Immature natural killer cell (primary cell): Measurements from ENCODE around the gene GORASP1. TPM values are rescaled to one million over a fixed set of nuclear protein-coding genes. Genes with fewer than 3 reads are reported as not detected.
A peak's percentile ranks its signal among the peaks of the same experiment; 100 is the strongest.

ENCODE experiments used
- DNase-seq, 3 donors: peaks; one replicate each; pipeline ENCODE4 v3.0.0; 2022; ENCODE audit warnings: mixed read lengths in 1 of 3
- H3K27ac Mint-ChIP-seq, 6 donors: one replicate each; pipeline ENCODE4 v1.8.0; 2020; ENCODE audit warnings: mixed read lengths in 6 of 6, mild to moderate bottlenecking in 5 of 6, inconsistent platforms in 4 of 6, moderate library complexity in 3 of 6
- H3K27me3 Mint-ChIP-seq, 3 donors: one replicate each; pipeline ENCODE4 v1.8.0; 2020 to 2021; ENCODE audit warnings: low read depth in 3 of 3, mild to moderate bottlenecking in 3 of 3, mixed read lengths in 3 of 3, moderate library complexity in 3 of 3, inconsistent platforms in 1 of 3
- H3K36me3 Mint-ChIP-seq, 3 donors: one replicate each; pipeline ENCODE4 v1.8.0; 2020; ENCODE audit warnings: mixed read lengths in 3 of 3, inconsistent platforms in 2 of 3, mild to moderate bottlenecking in 2 of 3
- H3K4me1 Mint-ChIP-seq, 2 donors: one replicate each; pipeline ENCODE4 v1.8.0; 2020; ENCODE audit warnings: inconsistent platforms in 2 of 2, mild to moderate bottlenecking in 2 of 2, mixed read lengths in 2 of 2, moderate library complexity in 1 of 2
- H3K4me3 Mint-ChIP-seq, 5 donors: one replicate each; pipeline ENCODE4 v1.8.0; 2020; ENCODE audit warnings: mild to moderate bottlenecking in 5 of 5, mixed read lengths in 5 of 5, inconsistent platforms in 3 of 5, moderate library complexity in 3 of 5
- H3K9me3 Mint-ChIP-seq, 6 donors: one replicate each; pipeline ENCODE4 v1.8.0; 2020; ENCODE audit warnings: mild to moderate bottlenecking in 6 of 6, mixed read lengths in 6 of 6, inconsistent platforms in 4 of 6, moderate library complexity in 3 of 6
- polyA plus RNA-seq, 3 donors: library from polyadenylated mRNA; unstranded; fragments of 300-500 nt; fragmentation: Illumina TruSeq; gene quantifications; one replicate each; pipeline ENCODE4 v1.2.3, GENCODE V29; 2021

Gene GORASP1
- polyA plus RNA-seq, 3 donors from 2014 or later: 5.3 to 7.8 (median 5.4) TPM

DNA sequence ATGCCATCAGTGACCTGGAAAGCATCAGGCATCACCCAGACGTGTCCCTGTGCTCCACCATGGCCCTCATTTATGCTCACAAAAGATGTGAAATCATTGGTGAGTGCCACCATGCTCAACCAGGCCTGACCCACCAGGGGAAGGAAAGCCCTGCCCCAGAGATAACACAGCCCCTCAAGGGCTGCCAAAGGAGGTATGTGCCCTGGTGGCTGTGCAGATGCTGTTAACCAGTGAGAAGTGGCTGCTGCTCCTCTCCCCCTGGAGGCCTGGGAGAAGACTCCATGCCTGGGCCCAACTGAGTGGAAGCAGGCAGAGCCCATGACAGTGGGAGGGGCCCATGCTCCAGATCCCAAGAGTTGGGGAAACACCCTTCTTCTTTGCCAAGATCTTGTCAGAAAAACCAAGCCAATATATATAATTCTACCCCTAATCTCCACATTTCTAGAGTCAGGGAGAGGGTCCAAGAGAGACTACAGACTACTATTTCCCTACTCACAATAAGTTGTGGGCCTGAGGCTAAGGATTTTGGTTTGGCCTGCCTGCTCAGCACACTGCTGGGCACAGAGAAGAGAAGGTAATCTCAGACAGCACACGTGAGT, 2.7 kb upstream of the GORASP1 start:
- Mint-ChIP-seq H3K27ac (no peak overlapping the region), H3K4me3 (no peak overlapping the region), H3K27me3 (peaks cover 12 to 23% (median 19%) of the 10 kb centered on the region in 3 donors), H3K4me1 (peaks cover 32% of the 10 kb centered on the region in 2 donors), H3K36me3 (no peaks in the 10 kb centered on the region), H3K9me3 (no peaks in the 10 kb centered on the region)
- DNase-seq: no peak

DNA sequence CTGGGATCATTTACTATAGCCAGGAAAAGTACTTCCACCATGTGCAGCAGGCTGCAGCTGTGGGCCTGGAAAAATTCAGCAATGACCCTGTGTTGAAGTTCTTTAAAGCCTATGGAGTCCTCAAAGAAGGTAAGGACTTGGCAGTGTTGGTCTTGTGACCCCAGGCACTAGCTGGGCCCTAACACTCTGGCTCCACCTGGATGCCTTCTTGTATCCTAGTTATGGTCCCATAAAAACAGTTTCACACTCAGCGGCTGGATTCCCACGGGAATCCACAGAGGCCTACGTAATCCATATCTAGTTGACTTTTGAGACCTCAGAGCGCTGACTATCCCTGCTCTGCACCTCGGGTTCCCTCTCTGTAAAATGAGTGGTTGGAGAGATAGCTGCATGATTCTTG, 1.7 kb upstream of the GORASP1 start:
- no peak for DNase-seq
- Mint-ChIP-seq H3K4me1 (peaks cover 32% of the 10 kb centered on the region in 2 donors), H3K36me3 (no peaks in the 10 kb centered on the region), H3K27me3 (peaks cover 12 to 26% (median 19%) of the 10 kb centered on the region in 3 donors), H3K9me3 (no peaks in the 10 kb centered on the region), H3K27ac (peak overlapping the region in 1 of 6 donors; percentile 36), H3K4me3 (no peak overlapping the region)

DNA sequence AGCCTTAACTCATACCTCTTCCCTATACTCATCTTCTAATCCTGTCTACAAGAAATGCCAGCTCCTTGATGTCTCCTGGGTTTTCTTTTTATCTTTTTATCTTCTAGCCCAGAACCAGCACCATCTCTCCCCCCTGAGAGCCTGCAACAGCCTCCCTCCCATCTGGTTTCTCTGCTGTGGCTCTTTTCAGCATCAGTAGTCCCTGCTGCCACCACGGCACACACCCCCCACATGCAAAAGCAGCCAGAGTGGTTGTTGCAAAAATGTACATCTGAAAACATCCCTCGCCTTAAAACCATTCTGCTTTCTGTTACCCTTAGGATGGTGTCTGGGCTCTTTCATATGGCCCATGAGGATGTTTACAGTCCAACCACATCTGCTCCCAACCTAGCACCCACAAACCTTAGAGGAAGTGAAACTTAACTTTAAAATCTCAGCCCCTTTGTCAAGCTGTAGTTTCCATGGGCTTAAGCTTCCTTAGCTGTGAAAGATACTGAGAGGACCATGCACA, 828 bp upstream of the GORASP1 start:
- H3K4me1 Mint-ChIP-seq: peaks cover 32% of the 10 kb centered on the region in 2 donors
- no peaks in the 10 kb centered on the region for H3K36me3 Mint-ChIP-seq
- H3K9me3 Mint-ChIP-seq: no peaks in the 10 kb centered on the region
- H3K27me3 Mint-ChIP-seq: peaks cover 12 to 26% (median 19%) of the 10 kb centered on the region in 3 donors
- DNase-seq: peak; percentile 74 to 75 (median 75)
- H3K4me3 Mint-ChIP-seq: peak overlapping the region; percentile 89 to 93 (median 89)
- H3K27ac Mint-ChIP-seq: peak overlapping the region; percentile 82 to 93 (median 86)

DNA sequence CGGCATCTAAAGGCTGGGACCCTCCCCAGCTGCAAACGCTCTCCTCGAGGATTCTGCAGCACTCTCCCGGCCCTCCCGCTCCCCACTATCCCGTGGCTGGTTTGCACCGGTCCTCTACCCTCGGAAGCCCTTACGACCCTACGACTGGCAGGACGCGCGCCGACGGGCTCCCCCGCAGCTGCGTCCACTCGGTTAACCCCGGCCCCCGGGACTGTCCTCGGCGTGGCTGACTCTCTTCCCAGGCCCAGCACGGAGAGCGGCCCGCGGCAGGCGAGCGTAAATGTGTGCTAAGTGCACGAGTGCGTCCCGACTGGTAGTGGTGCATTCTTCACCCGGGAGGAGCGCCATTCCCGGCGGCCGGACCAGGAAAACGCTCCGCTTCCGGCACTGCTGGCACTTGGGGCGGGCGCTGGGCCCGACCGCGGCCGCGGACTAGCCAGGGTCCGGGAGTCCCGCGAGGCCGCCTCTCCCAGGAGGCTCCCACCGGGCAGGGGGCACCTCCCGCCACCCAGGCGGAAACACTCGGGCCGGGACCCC, 508 bp downstream of the GORASP1 start:
- H3K4me1 Mint-ChIP-seq: peaks cover 32% of the 10 kb centered on the region in 2 donors
- H3K9me3 Mint-ChIP-seq: no peaks in the 10 kb centered on the region
- peak overlapping the region in 4 of 6 donors; percentile 8 to 76 (median 60) for H3K27ac Mint-ChIP-seq
- H3K4me3 Mint-ChIP-seq: peak overlapping the region; percentile 72 to 84 (median 76)
- no peaks in the 10 kb centered on the region for H3K36me3 Mint-ChIP-seq
- no peak for DNase-seq
- H3K27me3 Mint-ChIP-seq: peaks cover 12 to 23% (median 19%) of the 10 kb centered on the region in 3 donors

DNA sequence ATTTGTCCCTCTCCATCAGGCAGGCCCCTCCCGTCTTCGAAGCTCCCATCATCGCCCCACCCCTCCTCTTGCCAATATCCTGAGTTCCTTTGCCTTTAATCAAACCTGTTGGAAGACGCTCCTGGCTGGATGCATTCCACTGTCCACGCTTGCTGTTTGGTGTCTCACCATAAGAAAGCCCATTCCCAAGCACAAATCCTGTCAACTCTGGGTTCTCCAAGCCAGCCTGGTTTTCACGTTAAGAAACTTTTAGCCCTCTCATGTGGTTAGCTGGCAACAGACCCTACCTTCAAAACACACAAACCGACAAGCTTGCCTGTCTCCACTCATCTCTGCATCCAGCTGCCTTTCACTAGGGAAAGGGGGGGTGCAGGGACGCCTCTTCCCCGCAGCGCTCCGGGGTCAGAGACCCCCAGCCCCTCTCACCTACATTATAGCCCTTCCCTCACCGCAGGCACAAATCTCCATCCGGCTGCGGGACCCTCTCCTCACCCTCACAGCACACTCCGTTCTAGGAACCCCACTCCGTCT, 1.1 kb downstream of the GORASP1 start:
- H3K4me1 Mint-ChIP-seq: peaks cover 32 to 36% of the 10 kb centered on the region in 2 donors

DNA sequence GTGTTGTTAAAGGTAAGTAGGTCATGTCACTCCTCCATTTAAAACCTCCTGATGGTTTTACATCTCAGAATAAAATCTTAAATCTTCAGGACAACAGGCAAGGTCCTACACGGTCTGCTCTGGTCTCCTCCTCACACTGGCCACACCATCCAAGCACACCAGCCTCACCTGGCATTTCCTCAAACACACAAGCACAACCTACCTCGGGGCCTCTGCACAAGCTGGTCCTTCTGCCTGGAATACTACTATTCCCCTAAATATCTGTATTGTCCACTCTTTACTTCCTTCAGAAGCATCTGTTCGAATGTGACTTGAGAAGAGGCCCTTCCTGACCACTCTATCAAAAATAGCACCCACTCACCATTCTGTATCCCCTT, 1.8 kb downstream of the GORASP1 start:
- Mint-ChIP-seq H3K4me1 (peaks cover 32 to 38% of the 10 kb centered on the region in 2 donors), H3K36me3 (no peaks in the 10 kb centered on the region), H3K4me3 (peak overlapping the region; percentile 72 to 84 (median 76)), H3K27me3 (peaks cover 12 to 23% (median 18%) of the 10 kb centered on the region in 3 donors), H3K9me3 (no peaks in the 10 kb centered on the region), H3K27ac (peak overlapping the region; percentile 0 to 76 (median 33))
- DNase-seq: no peak

More for the DNA sequence above, 1.1 kb downstream of the GORASP1 start:
- H3K36me3 Mint-ChIP-seq: no peaks in the 10 kb centered on the region
- peak overlapping the region in 5 of 6 donors; percentile 8 to 76 (median 51) for H3K27ac Mint-ChIP-seq
- H3K27me3 Mint-ChIP-seq: peaks cover 12 to 23% (median 19%) of the 10 kb centered on the region in 3 donors
- no peaks in the 10 kb centered on the region for H3K9me3 Mint-ChIP-seq
- no peak for DNase-seq
- peak overlapping the region; percentile 72 to 84 (median 76) for H3K4me3 Mint-ChIP-seq

DNA sequence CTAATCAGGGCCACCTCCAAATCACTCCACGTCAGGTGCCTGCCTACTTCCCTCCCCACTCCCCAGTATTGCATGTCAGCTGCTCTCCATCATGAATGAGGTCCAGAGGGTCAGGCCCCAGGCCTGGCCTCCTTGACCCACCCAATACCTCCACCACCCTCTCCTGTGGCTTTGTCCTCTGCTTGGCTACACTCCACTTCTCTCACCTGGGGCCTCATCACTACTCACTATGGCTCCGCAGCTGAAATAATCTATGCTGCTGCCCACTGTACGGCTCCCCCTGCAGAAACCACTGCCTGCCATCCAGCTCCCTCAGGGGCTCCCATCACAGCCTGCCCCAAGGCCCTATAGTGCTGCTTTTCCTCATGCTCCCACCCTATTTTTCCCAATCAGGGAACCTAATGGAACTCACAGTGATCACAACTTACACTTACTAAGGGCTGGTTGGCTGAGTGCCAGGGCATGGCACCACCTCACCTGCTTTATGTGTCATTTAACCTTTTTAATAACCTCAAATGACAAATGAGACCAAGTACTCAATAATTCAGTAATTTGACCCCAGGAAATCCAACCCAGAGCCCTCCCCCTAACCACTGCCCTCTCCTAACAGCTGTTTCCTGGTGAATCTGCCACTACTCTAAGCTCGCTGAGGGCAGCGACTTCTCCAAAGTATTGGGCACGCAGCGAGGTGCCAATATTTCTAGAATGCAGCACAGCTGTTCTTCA, 2.3 kb downstream of the GORASP1 start:
- peak overlapping the region in 2 of 6 donors; percentile 3 to 9 for H3K27ac Mint-ChIP-seq
- no peak for DNase-seq
- H3K4me1 Mint-ChIP-seq: peaks cover 32 to 38% of the 10 kb centered on the region in 2 donors
- no peaks in the 10 kb centered on the region for H3K9me3 Mint-ChIP-seq
- H3K27me3 Mint-ChIP-seq: peaks cover 12 to 23% (median 16%) of the 10 kb centered on the region in 3 donors
- H3K36me3 Mint-ChIP-seq: no peaks in the 10 kb centered on the region
- H3K4me3 Mint-ChIP-seq: peak overlapping the region in 1 of 5 donors; percentile 22

DNA sequence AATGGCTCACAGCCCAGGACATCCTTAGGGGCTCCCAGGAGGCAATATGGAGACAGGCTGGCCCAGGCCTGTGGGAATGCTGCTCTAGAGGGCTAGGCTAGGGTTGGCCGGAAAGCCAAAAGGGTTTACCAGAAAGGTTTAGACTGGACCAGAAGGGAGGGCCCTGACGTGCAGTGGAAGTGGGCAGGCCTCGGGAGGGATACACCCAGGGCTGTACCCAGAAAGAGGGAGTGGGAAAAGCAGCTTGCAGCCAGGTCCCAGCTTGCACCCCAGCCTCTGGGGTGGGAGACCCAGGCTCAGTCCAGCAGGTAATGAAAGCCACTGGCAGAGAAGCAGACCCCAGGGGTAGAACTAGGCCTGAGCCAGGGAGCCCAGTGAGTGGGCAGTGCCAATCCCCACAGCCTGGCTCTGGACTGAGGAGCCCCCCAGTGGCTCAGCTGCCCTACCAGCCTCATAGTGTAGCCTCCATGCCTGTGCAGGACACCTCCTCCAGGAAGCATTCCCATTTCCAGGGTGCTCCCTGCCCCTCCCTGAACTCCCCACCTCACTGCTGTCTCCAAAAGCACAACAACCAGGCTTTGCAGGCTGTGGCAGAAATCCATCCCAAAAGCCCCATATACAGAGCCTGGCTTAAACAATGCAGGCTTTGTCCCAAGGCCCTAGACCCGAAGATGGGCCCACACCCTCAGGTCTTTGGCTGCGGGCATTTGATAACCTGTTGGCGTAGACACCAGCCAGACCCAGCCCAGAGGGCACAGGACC, 3.5 kb downstream of the GORASP1 start:
- peaks cover 31 to 35% of the 10 kb centered on the region in 2 donors for H3K4me1 Mint-ChIP-seq
- H3K27me3 Mint-ChIP-seq: peaks cover 11 to 20% (median 12%) of the 10 kb centered on the region in 3 donors
- H3K27ac Mint-ChIP-seq: peak overlapping the region in 1 of 6 donors; percentile 46
- H3K36me3 Mint-ChIP-seq: no peaks in the 10 kb centered on the region
- no peak overlapping the region for H3K4me3 Mint-ChIP-seq
- DNase-seq: no peak
- H3K9me3 Mint-ChIP-seq: no peaks in the 10 kb centered on the region

DNA sequence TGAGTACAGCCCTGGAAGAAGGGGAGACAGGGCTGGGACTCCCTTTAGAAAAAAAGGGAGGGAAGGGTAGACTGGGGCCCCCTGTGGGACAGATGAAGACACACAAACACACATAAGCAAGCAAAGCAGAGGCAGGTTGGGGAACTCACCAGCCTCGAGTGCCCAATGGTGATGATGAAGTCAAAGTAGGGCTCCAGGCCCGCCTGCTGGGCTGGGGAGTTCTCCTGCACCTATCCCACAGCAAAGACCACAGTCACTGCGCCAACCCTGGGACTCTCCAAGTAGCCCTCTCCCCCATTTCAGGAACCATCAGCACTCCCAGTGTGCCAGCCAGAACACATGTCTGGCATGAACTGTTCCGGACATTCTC, 4.1 kb downstream of the GORASP1 start:
- Mint-ChIP-seq H3K4me1 (peaks cover 24 to 28% of the 10 kb centered on the region in 2 donors), H3K4me3 (no peak overlapping the region), H3K27me3 (peaks cover 11 to 15% (median 12%) of the 10 kb centered on the region in 3 donors), H3K9me3 (no peaks in the 10 kb centered on the region), H3K27ac (no peak overlapping the region), H3K36me3 (no peaks in the 10 kb centered on the region)
- no peak for DNase-seq

DNA sequence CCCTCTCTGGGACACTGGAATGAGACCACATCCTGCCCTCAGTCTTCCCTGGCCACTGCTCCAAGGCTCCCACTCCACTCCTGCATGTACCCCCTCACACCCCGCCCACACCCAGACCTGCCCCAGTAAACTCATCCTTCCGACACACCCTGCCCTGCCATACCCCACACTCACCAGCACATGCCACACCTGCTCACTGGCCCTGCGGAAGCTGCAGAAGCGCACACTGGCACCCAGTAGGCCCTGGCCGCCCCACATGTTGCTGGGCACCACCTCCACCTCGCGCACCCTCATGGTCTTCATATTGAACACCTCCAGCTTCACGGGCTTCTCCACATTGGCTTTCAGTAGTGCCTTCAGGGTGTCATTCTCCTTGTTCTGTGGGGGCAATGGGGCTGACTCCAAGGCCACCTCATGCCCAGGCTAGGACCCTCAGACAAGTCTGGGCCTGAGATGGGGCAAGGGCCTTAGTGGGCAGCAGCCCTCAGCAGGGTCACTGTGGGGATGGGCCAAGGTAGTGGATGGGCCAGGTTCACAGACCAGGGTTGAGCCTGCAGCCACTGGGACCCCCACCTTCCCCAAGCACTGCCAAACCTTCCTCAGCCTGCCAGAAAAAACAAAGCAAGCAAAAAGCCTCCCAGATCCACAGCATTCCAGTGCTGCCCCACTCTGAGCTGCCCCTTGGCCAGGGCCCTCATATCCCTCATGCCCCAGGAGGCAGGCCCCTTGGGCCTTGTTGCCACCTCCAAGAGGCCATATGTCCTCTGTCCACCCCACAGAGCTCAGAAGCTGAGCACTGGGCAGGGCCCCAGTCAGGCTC, 4.7 kb downstream of the GORASP1 start:
- H3K4me3 Mint-ChIP-seq: no peak overlapping the region
- H3K4me1 Mint-ChIP-seq: peaks cover 18 to 22% of the 10 kb centered on the region in 2 donors
- peaks cover 0 to under 1% (median 0%) of the 10 kb centered on the region in 3 donors for H3K36me3 Mint-ChIP-seq
- no peak for DNase-seq
- no peak overlapping the region for H3K27ac Mint-ChIP-seq
- no peaks in the 10 kb centered on the region for H3K9me3 Mint-ChIP-seq
- peaks cover 7 to 9% (median 8%) of the 10 kb centered on the region in 3 donors for H3K27me3 Mint-ChIP-seq

DNA sequence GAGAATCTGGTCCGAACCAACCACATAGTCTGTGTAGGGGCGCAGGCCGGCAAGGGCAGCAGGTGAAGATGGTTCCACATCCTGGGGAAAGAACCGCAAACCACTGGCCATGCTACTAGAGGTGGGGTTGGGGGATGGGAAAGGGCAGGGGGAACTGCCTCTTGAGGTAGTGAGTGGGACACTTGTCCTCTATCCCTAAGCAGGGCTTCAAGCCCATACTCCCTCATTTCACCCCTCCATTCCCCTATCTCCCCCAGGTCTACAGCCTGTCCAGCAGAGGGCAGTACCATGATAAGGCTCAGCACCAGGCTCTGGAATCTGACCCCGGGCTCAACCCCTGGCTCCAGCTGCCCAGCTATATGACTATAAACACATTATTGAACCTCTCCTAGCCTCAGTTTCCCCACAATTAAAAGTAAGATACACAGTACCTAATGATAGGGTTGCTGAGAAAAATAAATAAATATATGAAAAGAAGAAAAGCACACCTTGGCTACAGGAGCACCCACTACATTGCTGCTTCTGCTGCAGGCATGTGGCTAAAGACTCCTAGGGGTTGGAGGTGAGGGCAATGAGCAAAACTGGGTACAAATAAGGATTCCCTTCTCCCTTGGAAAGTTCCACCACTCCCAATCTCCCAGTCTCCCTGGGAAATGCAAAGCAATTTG, 6.3 kb downstream of the GORASP1 start:
- H3K4me1 Mint-ChIP-seq: peaks cover 6 to 12% of the 10 kb centered on the region in 2 donors
- H3K27ac Mint-ChIP-seq: no peak overlapping the region
- no peaks in the 10 kb centered on the region for H3K9me3 Mint-ChIP-seq
- H3K27me3 Mint-ChIP-seq: peaks cover 1 to 12% (median 2%) of the 10 kb centered on the region in 3 donors
- no peak overlapping the region for H3K4me3 Mint-ChIP-seq
- DNase-seq: peak; percentile 38 to 50 (median 48)
- H3K36me3 Mint-ChIP-seq: peaks cover 0 to 11% (median 5%) of the 10 kb centered on the region in 3 donors

DNA sequence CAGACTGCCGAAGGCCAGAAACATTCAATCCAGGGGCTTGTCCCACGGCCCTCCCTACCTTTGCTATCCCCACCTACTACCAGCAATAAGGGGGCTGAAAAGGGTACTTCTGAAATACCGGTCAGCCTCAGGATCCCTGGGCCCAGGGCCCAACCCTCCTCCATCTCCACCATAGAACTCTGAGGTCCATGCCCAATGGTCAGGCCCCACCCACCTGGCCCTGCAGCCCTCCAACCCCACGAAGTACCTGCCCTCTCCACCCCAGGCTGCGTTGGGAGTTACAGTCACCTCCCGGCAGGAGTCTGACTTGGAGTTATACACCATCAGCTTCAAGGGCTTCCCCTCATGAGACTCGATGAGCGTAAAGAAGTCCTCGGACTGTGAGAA, 6.9 kb downstream of the GORASP1 start:
- Mint-ChIP-seq H3K27me3 (peaks cover 0 to 9% (median 0%) of the 10 kb centered on the region in 3 donors), H3K9me3 (no peaks in the 10 kb centered on the region), H3K36me3 (peaks cover under 1 to 11% (median 7%) of the 10 kb centered on the region in 3 donors), H3K4me3 (no peak overlapping the region), H3K4me1 (peaks cover 0 to 6% of the 10 kb centered on the region in 2 donors), H3K27ac (peak overlapping the region in 1 of 6 donors; percentile 12)
- no peak for DNase-seq
